Smooth muscle cell (in vitro differentiated cells): Measurements from ENCODE around the gene ADIPOR2. TPM values are rescaled to one million over a fixed set of nuclear protein-coding genes. Genes with fewer than 3 reads are reported as not detected.

ENCODE experiments used
- DNase-seq: peaks from one replicate; lab custom pipeline; 2025; ENCODE audit not compliant: unreplicated experiment; lab: John Stamatoyannopoulos, UW
- H2AFZ ChIP-seq: fragments of 200-600 bp; sonication (generic); 2 replicates; pipeline ENCODE4 v1.6.0; 2016; ENCODE audit warnings: antibody characterized with exemption, low read depth, mild to moderate bottlenecking
- H3F3A ChIP-seq: fragments of 200-600 bp; sonication (generic); 2 replicates; pipeline ENCODE4 v1.6.0; 2017; ENCODE audit warnings: antibody characterized with exemption, low read depth
- H3K27ac ChIP-seq: fragments of 200-600 bp; sonication (generic); 2 replicates; pipeline ENCODE4 v1.5.1; 2016; ENCODE audit warnings: low read depth, mild to moderate bottlenecking
- H3K27me3 ChIP-seq: fragments of 200-600 bp; sonication (generic); 2 replicates; pipeline ENCODE4 v1.6.1; 2016; ENCODE audit warnings: low read depth, mild to moderate bottlenecking
- H3K36me3 ChIP-seq: fragments of 200-600 bp; sonication (generic); 2 replicates; pipeline ENCODE4 v1.5.1; 2016; ENCODE audit warnings: low read depth
- H3K4me1 ChIP-seq: fragments of 200-600 bp; sonication (generic); 2 replicates; pipeline ENCODE4 v1.5.1; 2016; ENCODE audit warnings: low read depth
- H3K4me2 ChIP-seq: fragments of 200-600 bp; sonication (generic); 2 replicates; pipeline ENCODE4 v1.6.0; 2016; ENCODE audit warnings: mild to moderate bottlenecking
- H3K4me3 ChIP-seq: fragments of 200-600 bp; sonication (generic); 2 replicates; pipeline ENCODE4 v1.5.1; 2016; ENCODE audit warnings: mild to moderate bottlenecking
- H3K79me2 ChIP-seq: fragments of 200-600 bp; sonication (generic); 2 replicates; pipeline ENCODE4 v1.6.0; 2016; ENCODE audit warnings: low read depth, mild to moderate bottlenecking
- H3K9ac ChIP-seq: fragments of 200-600 bp; sonication (generic); 2 replicates; pipeline ENCODE4 v1.6.0; 2016; ENCODE audit warnings: low read depth
- H3K9me3 ChIP-seq: fragments of 200-600 bp; sonication (generic); replicated peaks from 2 replicates; pipeline ENCODE4 v1.5.1; 2016; ENCODE audit warnings: low read depth
- H4K20me1 ChIP-seq: fragments of 200-600 bp; sonication (generic); 2 replicates; pipeline ENCODE4 v1.6.0; 2016; ENCODE audit warnings: low read depth
- CTCF ChIP-seq: fragments of 200-600 bp; sonication (generic); IDR thresholded peaks from 2 replicates; pipeline ENCODE4 v1.5.1; 2017; ENCODE audit warnings: borderline replicate concordance, mild to moderate bottlenecking, antibody characterized with exemption; ENCODE audit not compliant: insufficient read depth, poor library complexity, severe bottlenecking
- WGBS: methylation state at CpG from one replicate; pipeline ENCODE4 v1.1.7; 2016; ENCODE audit warnings: low lambda C conversion rate; 5-methylcytosine and 5-hydroxymethylcytosine counted together
- polyA plus RNA-seq: library from polyadenylated mRNA; unstranded; fragments of >200 nt; fragmentation: Nextera tagmentation; extraction: Ambion mirVana; gene quantifications from 2 replicates; pipeline ENCODE4 v1.2.1, GENCODE V29; 2016
- total RNA-seq: library from RNA; depleted of rRNA; stranded (reverse); fragments of >200 nt; gene quantifications from 2 replicates; pipeline ENCODE4 v1.2.3, GENCODE V29; 2014

The ADIPOR2 gene
- total and polyA plus RNA-seq, 2 experiments from 2014 or later, result 7.0 to 34.1 TPM

- H3K4me2 ChIP-seq, result no peak overlapping the region
- no peaks in the 10 kb centered on the region for H4K20me1 ChIP-seq
- 91% methylated on average over 6 of the region's 6 CpGs for WGBS
- no peaks in the 10 kb centered on the region for H3K27me3 ChIP-seq
- H3F3A ChIP-seq, result no peaks in the 10 kb centered on the region
- no peaks in the 10 kb centered on the region for H3K4me1 ChIP-seq
- no peaks in the 10 kb centered on the region for H3K9me3 ChIP-seq
- no peak overlapping the region for H3K4me3 ChIP-seq
- no peaks in the 10 kb centered on the region for H3K36me3 ChIP-seq
- no peak for DNase-seq
- no peak overlapping the region for H3K9ac ChIP-seq
- TF ChIP-seq CTCF, result no peak
- no peaks in the 10 kb centered on the region for H3K79me2 ChIP-seq
- H3K27ac ChIP-seq, result peak overlapping the region; percentile 45
- H2AFZ ChIP-seq, result no peak overlapping the region
Observed at GRCh38 chr12:1811948-1812291, 121.0 kb downstream of the ADIPOR2 start.

GRCh38 chr12:1812650-1813302 is 121.9 kb downstream of the ADIPOR2 start:
- no peak overlapping the region for H2AFZ ChIP-seq
- DNase-seq, result no peak
- TF ChIP-seq CTCF, result no peak
- no peaks in the 10 kb centered on the region for H3K27me3 ChIP-seq
- no peak overlapping the region for H3K4me3 ChIP-seq
- no peaks in the 10 kb centered on the region for H4K20me1 ChIP-seq
- WGBS, result 55% methylated on average over 17 of the region's 17 CpGs
- H3K36me3 ChIP-seq, result no peaks in the 10 kb centered on the region
- no peaks in the 10 kb centered on the region for H3K4me1 ChIP-seq
- H3K79me2 ChIP-seq, result no peaks in the 10 kb centered on the region
- no peak overlapping the region for H3K9ac ChIP-seq
- H3K9me3 ChIP-seq, result no peaks in the 10 kb centered on the region
- peak overlapping the region; percentile 45 for H3K27ac ChIP-seq
- peak overlapping the region; percentile 27 for H3K4me2 ChIP-seq
- no peaks in the 10 kb centered on the region for H3F3A ChIP-seq

- H3K9me3 ChIP-seq, result no peaks in the 10 kb centered on the region
- peaks cover 4% of the 10 kb centered on the region for H3K27me3 ChIP-seq
- no peak for TF ChIP-seq CTCF
- H3K4me1 ChIP-seq, result no peaks in the 10 kb centered on the region
- H2AFZ ChIP-seq, result no peak overlapping the region
- no peak overlapping the region for H3K27ac ChIP-seq
- H3K36me3 ChIP-seq, result no peaks in the 10 kb centered on the region
- no peak for DNase-seq
- H3K4me3 ChIP-seq, result no peak overlapping the region
- no peak overlapping the region for H3K9ac ChIP-seq
- no peaks in the 10 kb centered on the region for H3F3A ChIP-seq
- no peaks in the 10 kb centered on the region for H3K79me2 ChIP-seq
- no peak overlapping the region for H3K4me2 ChIP-seq
- 87% methylated on average over 8 of the region's 8 CpGs for WGBS
- no peaks in the 10 kb centered on the region for H4K20me1 ChIP-seq
Observed at GRCh38 chr12:1814266-1814665, 123.4 kb downstream of the ADIPOR2 start.

- H3K4me1 ChIP-seq, result peaks cover under 1% of the 10 kb centered on the region
- H3K27ac ChIP-seq, result no peak overlapping the region
- no peak for TF ChIP-seq CTCF
- no peak overlapping the region for H3K4me3 ChIP-seq
- H3K9ac ChIP-seq, result no peak overlapping the region
- no peak for DNase-seq
- H3K79me2 ChIP-seq, result no peaks in the 10 kb centered on the region
- 95% methylated on average over 3 of the region's 3 CpGs for WGBS
- H3F3A ChIP-seq, result no peaks in the 10 kb centered on the region
- H3K9me3 ChIP-seq, result no peaks in the 10 kb centered on the region
- H2AFZ ChIP-seq, result no peak overlapping the region
- no peaks in the 10 kb centered on the region for H3K36me3 ChIP-seq
- no peak overlapping the region for H3K4me2 ChIP-seq
- H4K20me1 ChIP-seq, result no peaks in the 10 kb centered on the region
- peaks cover 13% of the 10 kb centered on the region for H3K27me3 ChIP-seq
Observed at GRCh38 chr12:1815108-1815507, 124.2 kb downstream of the ADIPOR2 start.
